Measurements from ENCODE around the gene TACC2.

TACC2 gene

GRCh38 chr10:122194251-122194650 lies 205.3 kb downstream of the TACC2 start:
- Histone ChIP-seq H3K4me3 (ENCODE audit: low read depth, low read length) (no peak overlapping the region), H3K36me3 (peaks cover 5% of the 10 kb centered on the region), H3K9me3 (no peaks in the 10 kb centered on the region), H3K4me1 (peaks cover 3% of the 10 kb centered on the region), H3K27me3 (no peaks in the 10 kb centered on the region)
- no peak for DNase-seq
- no peak for TF ChIP-seq CTCF (IDR thresholded peaks at IDR 0.05; ENCODE audit: low read depth, low read length)

GRCh38 chr10:122196218-122196617 lies 207.3 kb downstream of the TACC2 start:
- no peak overlapping the region for H3K4me3 ChIP-seq (ENCODE audit: low read depth, low read length)
- no peak for DNase-seq
- peaks cover 5% of the 10 kb centered on the region for H3K36me3 ChIP-seq
- H3K4me1 ChIP-seq: no peaks in the 10 kb centered on the region
- TF ChIP-seq CTCF (IDR thresholded peaks at IDR 0.05; ENCODE audit: low read depth, low read length): no peak
- H3K9me3 ChIP-seq: no peaks in the 10 kb centered on the region
- H3K27me3 ChIP-seq: no peaks in the 10 kb centered on the region

- no peaks in the 10 kb centered on the region for H3K4me1 ChIP-seq
- H3K4me3 ChIP-seq (ENCODE audit: low read depth, low read length): no peak overlapping the region
- no peaks in the 10 kb centered on the region for H3K27me3 ChIP-seq
- no peaks in the 10 kb centered on the region for H3K9me3 ChIP-seq
- no peak for TF ChIP-seq CTCF (IDR thresholded peaks at IDR 0.05; ENCODE audit: low read depth, low read length)
- peaks cover 5% of the 10 kb centered on the region for H3K36me3 ChIP-seq
- DNase-seq: no peak
Measured at GRCh38 chr10:122197611-122198222, 208.8 kb downstream of the TACC2 start.

GRCh38 chr10:122198631-122199030 lies 209.7 kb downstream of the TACC2 start:
- Histone ChIP-seq H3K36me3 (peaks cover 5% of the 10 kb centered on the region), H3K4me3 (ENCODE audit: low read depth, low read length) (no peak overlapping the region), H3K4me1 (no peaks in the 10 kb centered on the region), H3K9me3 (no peaks in the 10 kb centered on the region), H3K27me3 (no peaks in the 10 kb centered on the region)
- no peak for DNase-seq
- TF ChIP-seq CTCF (IDR thresholded peaks at IDR 0.05; ENCODE audit: low read depth, low read length): no peak

- H3K9me3 ChIP-seq: no peaks in the 10 kb centered on the region
- no peak overlapping the region for H3K4me3 ChIP-seq (ENCODE audit: low read depth, low read length)
- no peak for DNase-seq
- no peaks in the 10 kb centered on the region for H3K4me1 ChIP-seq
- no peak for TF ChIP-seq CTCF (IDR thresholded peaks at IDR 0.05; ENCODE audit: low read depth, low read length)
- H3K36me3 ChIP-seq: peaks cover 5% of the 10 kb centered on the region
- H3K27me3 ChIP-seq: no peaks in the 10 kb centered on the region
Measured at GRCh38 chr10:122199070-122199469, 210.1 kb downstream of the TACC2 start.

GRCh38 chr10:122199689-122200088 lies 210.7 kb downstream of the TACC2 start:
- H3K27me3 ChIP-seq: no peaks in the 10 kb centered on the region
- peaks cover 5% of the 10 kb centered on the region for H3K36me3 ChIP-seq
- TF ChIP-seq CTCF (IDR thresholded peaks at IDR 0.05; ENCODE audit: low read depth, low read length): no peak
- H3K9me3 ChIP-seq: no peaks in the 10 kb centered on the region
- no peak for DNase-seq
- no peaks in the 10 kb centered on the region for H3K4me1 ChIP-seq
- no peak overlapping the region for H3K4me3 ChIP-seq (ENCODE audit: low read depth, low read length)

Measured in BE2C (cell line).